ENCODE measurements around the gene SLC25A21. TPM values are rescaled to one million over a fixed set of nuclear protein-coding genes. Genes with fewer than 3 reads are reported as not detected.
"Not testable (repeated sequence)": the region's sequence is repeated elsewhere in the genome, so short reads cannot be mapped to it uniquely, and the experiment has no call there.

The SLC25A21 gene
- total RNA-seq, 1 donor from 2014 or later, result 1.2 TPM

GRCh38 chr14:36900846-36901245, 271.6 kb downstream of the SLC25A21 start:
- H3K36me3 Mint-ChIP-seq (ENCODE audit: low read depth, unreplicated experiment), result no peaks in the 10 kb centered on the region

GRCh38 chr14:36896300-36896699, 276.1 kb downstream of the SLC25A21 start:
- DNase-seq (ENCODE audit: low spot score); H3K27ac Mint-ChIP-seq (ENCODE audit: unreplicated experiment): not testable (repeated sequence)

More at GRCh38 chr14:36900846-36901245, 271.6 kb downstream of the SLC25A21 start:
- no peak overlapping the region for H3K27ac Mint-ChIP-seq (ENCODE audit: unreplicated experiment)
- TF ChIP-seq CTCF (IDR thresholded peaks at IDR 0.05; ENCODE audit: unreplicated experiment), result no peak
- DNase-seq (ENCODE audit: low spot score), result no peak
- no peak overlapping the region for H3K4me3 Mint-ChIP-seq (ENCODE audit: unreplicated experiment)
- H3K4me1 Mint-ChIP-seq (ENCODE audit: unreplicated experiment), result no peaks in the 10 kb centered on the region
- H3K27me3 Mint-ChIP-seq (ENCODE audit: unreplicated experiment), result no peaks in the 10 kb centered on the region
- H3K9me3 Mint-ChIP-seq (ENCODE audit: unreplicated experiment), result no peaks in the 10 kb centered on the region

GRCh38 chr14:36884049-36884448, 288.4 kb downstream of the SLC25A21 start:
- Mint-ChIP-seq H3K4me1 (ENCODE audit: unreplicated experiment) (no peaks in the 10 kb centered on the region), H3K36me3 (ENCODE audit: low read depth, unreplicated experiment) (no peaks in the 10 kb centered on the region), H3K27ac (ENCODE audit: unreplicated experiment) (no peak overlapping the region), H3K9me3 (ENCODE audit: unreplicated experiment) (no peaks in the 10 kb centered on the region), H3K27me3 (ENCODE audit: unreplicated experiment) (no peaks in the 10 kb centered on the region), H3K4me3 (ENCODE audit: unreplicated experiment) (no peak overlapping the region)
- no peak for DNase-seq (ENCODE audit: low spot score)
- no peak for TF ChIP-seq CTCF (IDR thresholded peaks at IDR 0.05; ENCODE audit: unreplicated experiment)

More at GRCh38 chr14:36896300-36896699, 276.1 kb downstream of the SLC25A21 start:
- H3K27me3 Mint-ChIP-seq (ENCODE audit: unreplicated experiment); H3K9me3 Mint-ChIP-seq (ENCODE audit: unreplicated experiment); H3K4me3 Mint-ChIP-seq (ENCODE audit: unreplicated experiment); H3K36me3 Mint-ChIP-seq (ENCODE audit: low read depth, unreplicated experiment); H3K4me1 Mint-ChIP-seq (ENCODE audit: unreplicated experiment): not testable (repeated sequence)

- Mint-ChIP-seq H3K27me3 (ENCODE audit: unreplicated experiment) (no peaks in the 10 kb centered on the region), H3K4me3 (ENCODE audit: unreplicated experiment) (no peak overlapping the region), H3K36me3 (ENCODE audit: low read depth, unreplicated experiment) (no peaks in the 10 kb centered on the region), H3K9me3 (ENCODE audit: unreplicated experiment) (no peaks in the 10 kb centered on the region), H3K4me1 (ENCODE audit: unreplicated experiment) (peaks cover 2% of the 10 kb centered on the region), H3K27ac (ENCODE audit: unreplicated experiment) (no peak overlapping the region)
- no peak for DNase-seq (ENCODE audit: low spot score)
- TF ChIP-seq CTCF (IDR thresholded peaks at IDR 0.05; ENCODE audit: unreplicated experiment), result no peak
Measured at GRCh38 chr14:36880276-36880675, 292.1 kb downstream of the SLC25A21 start.

GRCh38 chr14:36879558-36879957, 292.8 kb downstream of the SLC25A21 start:
- Mint-ChIP-seq H3K4me3 (ENCODE audit: unreplicated experiment) (no peak overlapping the region), H3K27me3 (ENCODE audit: unreplicated experiment) (no peaks in the 10 kb centered on the region), H3K27ac (ENCODE audit: unreplicated experiment) (no peak overlapping the region), H3K36me3 (ENCODE audit: low read depth, unreplicated experiment) (no peaks in the 10 kb centered on the region), H3K9me3 (ENCODE audit: unreplicated experiment) (no peaks in the 10 kb centered on the region), H3K4me1 (ENCODE audit: unreplicated experiment) (peaks cover 5% of the 10 kb centered on the region)
- no peak for TF ChIP-seq CTCF (IDR thresholded peaks at IDR 0.05; ENCODE audit: unreplicated experiment)
- no peak for DNase-seq (ENCODE audit: low spot score)

All from endothelial cell (in vitro differentiated cells).